HEK293 (cell line): Measurements from ENCODE around the gene RNF224.

Experiments used
- ZNF114 ChIP-seq: fragments of 450-650 bp; formaldehyde crosslinking; IDR thresholded peaks from 2 replicates; pipeline ENCODE4 v1.5.0; 2017; ENCODE audit warnings: missing biosample characterization, missing genetic modification characterization
- ZNF76 ChIP-seq: fragments of 450-650 bp; formaldehyde crosslinking; IDR thresholded peaks from 2 replicates; pipeline ENCODE4; 2016; ENCODE audit warnings: low read depth, missing biosample characterization, missing genetic modification characterization, borderline replicate concordance
- TF ChIP-seq, protein P1 (sequence below): fragments of 450-650 bp; formaldehyde crosslinking; IDR thresholded peaks from 2 replicates; pipeline ENCODE4 v1.5.1; 2016; ENCODE audit warnings: missing biosample characterization, missing genetic modification characterization
- TF ChIP-seq, protein P2 (sequence below): fragments of 450-650 bp; formaldehyde crosslinking; IDR thresholded peaks from 2 replicates; pipeline ENCODE4 v1.5.1; 2016; ENCODE audit warnings: missing biosample characterization, missing genetic modification characterization, low read depth

- TF ChIP-seq ZNF114 (tag by site-specific recombination) (no peak), ZNF76 (tag by site-specific recombination) (no peak)
- TF ChIP-seq, protein P1, sequence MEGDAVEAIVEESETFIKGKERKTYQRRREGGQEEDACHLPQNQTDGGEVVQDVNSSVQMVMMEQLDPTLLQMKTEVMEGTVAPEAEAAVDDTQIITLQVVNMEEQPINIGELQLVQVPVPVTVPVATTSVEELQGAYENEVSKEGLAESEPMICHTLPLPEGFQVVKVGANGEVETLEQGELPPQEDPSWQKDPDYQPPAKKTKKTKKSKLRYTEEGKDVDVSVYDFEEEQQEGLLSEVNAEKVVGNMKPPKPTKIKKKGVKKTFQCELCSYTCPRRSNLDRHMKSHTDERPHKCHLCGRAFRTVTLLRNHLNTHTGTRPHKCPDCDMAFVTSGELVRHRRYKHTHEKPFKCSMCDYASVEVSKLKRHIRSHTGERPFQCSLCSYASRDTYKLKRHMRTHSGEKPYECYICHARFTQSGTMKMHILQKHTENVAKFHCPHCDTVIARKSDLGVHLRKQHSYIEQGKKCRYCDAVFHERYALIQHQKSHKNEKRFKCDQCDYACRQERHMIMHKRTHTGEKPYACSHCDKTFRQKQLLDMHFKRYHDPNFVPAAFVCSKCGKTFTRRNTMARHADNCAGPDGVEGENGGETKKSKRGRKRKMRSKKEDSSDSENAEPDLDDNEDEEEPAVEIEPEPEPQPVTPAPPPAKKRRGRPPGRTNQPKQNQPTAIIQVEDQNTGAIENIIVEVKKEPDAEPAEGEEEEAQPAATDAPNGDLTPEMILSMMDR (tag by site-specific recombination) = no peak
- TF ChIP-seq, protein P2, sequence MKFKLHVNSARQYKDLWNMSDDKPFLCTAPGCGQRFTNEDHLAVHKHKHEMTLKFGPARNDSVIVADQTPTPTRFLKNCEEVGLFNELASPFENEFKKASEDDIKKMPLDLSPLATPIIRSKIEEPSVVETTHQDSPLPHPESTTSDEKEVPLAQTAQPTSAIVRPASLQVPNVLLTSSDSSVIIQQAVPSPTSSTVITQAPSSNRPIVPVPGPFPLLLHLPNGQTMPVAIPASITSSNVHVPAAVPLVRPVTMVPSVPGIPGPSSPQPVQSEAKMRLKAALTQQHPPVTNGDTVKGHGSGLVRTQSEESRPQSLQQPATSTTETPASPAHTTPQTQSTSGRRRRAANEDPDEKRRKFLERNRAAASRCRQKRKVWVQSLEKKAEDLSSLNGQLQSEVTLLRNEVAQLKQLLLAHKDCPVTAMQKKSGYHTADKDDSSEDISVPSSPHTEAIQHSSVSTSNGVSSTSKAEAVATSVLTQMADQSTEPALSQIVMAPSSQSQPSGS (tag by site-specific recombination) = no peak
Measured at GRCh38 chr9:137227853-137228505, 677 bp downstream of the RNF224 start.
